GM21786 (cell line): ENCODE measurements around the gene NACC2.

Experiments
- ATAC-seq: cut with Tn5 transposase; IDR thresholded peaks from one replicate; pipeline ENCODE4 v1.9.1; 2021; ENCODE audit not compliant: unreplicated experiment

NACC2 gene

DNA sequence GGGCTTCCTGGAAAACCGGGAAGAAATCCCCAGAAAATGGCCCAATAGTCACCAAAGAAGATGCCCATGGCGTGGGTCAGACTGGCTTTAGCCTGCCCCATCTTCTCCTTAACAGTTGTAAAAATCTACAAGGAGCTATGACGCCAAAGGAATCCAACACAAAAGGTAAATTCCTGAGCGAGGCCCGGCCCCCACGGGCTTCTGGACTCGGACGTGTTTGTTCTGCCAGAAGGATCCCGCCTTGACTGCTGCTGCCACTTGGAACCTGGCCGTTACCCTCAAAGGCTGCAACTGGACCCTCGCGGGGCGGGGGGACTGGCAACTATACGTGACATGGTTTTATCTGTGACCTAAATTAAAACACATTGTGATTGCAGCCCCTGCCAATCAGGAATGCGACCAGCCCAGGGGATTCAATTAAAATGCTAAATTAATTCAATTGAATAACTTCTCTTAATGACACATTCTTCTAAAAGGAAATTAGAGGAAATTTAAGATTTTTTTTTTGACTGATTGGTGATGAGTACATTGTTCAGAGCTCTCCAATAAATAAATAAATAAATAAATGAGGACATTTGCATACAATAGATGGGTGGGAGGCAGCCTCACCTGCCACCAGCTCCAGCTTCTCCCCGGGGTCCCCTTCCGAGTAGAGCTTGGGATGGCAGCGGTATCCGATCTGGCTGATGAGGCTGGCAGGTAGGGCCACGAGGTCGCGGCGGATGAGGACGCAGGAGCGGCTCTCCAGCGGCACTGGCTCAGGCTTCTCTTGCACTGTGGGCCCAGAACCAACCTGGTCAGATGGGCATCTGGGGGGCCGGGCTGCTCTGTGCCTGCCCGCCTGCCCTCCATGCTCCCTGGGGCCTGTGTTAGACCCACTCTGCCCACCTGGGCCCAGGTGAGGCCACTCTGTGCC is 79.2 kb downstream of the NACC2 start:
- no peak for ATAC-seq

DNA sequence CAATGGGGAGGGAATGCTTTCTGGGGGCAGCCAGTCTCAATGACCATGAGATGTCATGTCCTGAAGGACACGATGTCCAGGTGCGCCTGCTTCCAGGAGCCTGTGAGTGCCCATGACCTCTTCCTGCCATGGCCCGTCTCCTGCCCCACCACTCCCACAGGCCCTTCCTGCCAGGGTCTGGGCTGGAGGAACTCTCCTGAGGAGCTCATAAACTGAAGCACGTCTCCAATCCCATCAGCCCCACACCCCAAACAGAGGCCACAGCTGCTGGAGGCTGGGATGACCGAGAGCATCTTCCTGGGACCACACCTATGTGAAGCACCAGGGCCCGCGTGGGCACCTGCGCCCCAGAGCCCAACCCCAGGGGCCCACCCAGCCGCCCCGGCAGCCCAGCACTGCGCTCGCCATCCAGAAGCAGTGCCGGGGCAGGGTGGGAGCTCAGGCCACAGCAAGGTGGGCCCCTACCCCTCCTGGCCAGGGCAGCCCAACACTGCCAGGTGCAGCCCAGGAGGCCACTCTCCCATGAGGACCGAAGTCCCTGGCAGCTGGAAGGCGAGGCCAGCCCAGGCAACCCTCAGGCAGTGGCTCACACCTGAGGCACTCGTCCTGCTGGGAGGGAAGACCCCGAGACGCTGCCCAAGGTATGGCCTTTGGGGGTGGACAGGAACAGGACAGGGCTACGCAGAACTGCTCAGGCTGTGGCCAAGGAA is 80.0 kb downstream of the NACC2 start:
- no peak for ATAC-seq

DNA sequence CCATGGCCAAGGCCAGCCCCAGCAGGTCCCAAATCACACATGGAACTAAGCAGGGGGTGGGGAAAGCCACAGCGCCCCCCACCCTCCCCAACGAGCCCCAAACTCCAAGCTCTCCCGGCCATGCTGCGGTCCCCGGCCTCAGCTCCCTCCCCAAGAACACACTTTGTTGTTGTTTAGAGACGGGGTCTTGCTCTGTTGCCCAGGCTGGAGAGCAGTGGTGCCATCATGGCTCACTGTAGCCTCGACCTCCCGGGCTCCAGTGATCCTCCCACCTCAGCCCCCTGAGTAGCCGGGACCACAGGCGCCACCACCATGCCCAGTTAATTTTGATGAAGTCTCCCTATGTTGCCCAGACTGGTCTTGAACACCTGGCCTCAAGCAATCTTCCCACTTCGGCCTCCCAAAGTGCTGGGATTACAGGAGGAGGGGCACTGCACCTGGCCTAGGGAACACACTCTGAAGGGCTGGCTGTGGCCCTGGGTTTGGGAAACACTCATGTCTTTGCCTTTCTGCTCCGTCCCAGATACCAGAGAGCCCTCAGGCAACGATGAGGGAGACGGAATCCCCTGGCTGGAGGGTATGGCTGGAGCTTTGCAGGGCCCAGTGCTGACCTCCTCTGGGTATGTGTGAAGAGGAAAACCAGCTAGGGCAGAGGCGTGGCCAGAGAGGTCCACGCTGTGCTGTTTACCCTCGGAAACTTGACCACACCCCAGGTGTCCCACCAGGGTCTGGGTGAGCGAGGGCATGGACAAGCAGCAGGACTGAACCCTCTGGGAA is 80.8 kb downstream of the NACC2 start:
- ATAC-seq, result no peak

DNA sequence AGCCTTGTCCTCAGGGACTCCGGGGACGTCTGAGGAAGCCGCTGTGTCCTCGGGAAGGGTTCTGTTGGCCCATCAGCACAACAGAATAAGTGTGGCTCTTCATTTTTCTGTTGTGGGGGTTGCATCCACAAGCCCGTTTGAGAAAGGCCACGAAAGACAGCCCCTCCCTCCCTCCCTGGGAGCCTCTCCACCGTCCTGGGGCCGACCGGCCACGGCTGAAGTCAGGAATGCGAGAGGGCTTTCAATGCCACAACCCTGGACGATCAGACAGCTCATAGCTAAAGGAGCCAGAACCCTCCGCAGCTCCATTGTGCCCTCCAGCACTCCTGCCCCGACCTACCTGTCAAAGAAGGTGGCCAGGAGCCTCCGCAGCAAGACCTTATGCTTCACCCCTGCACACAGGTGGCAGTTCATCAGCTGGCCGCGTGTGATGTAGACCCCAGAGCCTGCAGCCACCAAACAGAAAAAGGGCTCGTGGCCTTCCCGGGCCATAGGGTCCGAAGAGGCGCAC is 81.5 kb downstream of the NACC2 start:
- no peak for ATAC-seq

DNA sequence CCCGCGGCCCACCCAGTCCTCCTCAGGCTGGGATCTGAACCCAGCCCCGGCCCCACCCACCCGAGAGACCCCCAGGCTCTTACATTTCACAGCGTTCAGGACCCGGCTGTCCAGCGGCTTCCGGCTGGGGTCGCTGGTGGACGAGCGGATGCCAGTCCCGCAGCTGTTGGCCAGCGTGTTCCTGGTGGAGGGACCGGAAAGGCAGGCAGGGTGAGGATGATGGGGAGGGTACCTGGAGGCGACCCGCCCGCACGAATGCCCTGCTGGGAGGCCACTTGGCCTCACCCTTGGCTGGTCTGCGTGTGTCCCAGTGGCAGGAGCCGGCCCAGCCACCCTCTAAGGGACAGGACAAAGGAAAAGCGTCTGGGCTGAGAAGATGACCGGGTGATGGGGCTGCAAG is 82.0 kb downstream of the NACC2 start:
- ATAC-seq, result no peak

DNA sequence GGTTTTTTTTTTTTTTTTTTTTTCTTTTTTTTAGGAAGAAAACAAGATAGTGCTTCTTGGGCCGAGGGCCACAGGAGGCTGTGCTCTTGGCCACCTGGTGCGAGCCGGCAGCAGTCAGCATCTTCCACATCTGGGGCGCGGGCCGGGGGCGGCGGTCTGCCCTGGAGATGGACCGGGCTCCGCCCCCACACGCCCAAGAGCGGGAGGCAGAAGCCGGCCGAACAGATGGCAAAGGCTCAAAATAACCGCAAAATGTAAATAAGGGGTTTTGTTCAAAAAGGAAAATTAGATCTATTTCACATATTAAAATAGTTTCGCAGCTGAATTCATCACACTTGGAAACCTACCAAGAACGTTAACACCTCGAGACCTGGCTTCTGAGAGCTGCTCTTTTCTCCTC is 82.4 kb downstream of the NACC2 start:
- no peak for ATAC-seq

DNA sequence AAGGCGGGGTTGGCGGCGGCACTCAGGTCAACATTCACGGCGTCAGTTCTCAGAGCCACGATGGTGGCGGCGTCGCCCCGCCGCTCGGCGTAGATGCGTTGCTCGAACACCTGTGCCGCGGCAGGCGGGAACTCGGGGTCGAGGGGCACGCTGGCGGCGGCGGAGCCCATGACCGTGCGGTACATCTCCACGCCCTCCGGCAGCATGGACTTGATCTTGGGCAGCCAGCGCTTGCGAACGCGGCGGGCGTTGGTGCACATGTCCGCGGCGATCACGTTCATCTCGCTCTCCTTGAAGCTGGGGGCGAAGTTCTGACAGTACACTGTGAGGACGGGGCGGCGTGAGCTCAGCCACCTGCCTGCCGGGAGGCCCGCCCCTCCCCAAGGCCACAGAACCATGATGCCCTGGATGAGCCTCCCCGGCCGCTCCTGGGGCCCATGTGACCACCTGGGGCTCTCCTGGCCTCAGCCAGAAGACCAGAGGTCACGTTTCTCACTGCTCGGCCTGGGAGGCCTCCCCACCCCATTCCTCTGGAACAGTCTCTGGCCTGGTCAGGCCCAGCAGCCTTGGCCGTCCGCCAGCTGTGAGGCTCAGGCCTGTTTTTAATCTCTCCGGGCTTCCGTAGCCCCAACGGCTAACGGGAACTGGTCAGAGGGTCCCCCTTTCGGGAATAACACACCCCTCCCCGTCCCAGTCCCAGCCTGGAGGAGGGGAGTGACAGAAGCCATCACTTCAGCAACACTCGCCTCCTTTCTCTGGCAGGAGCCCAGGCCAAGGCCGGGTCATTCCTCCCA is 83.2 kb downstream of the NACC2 start:
- no peak for ATAC-seq

DNA sequence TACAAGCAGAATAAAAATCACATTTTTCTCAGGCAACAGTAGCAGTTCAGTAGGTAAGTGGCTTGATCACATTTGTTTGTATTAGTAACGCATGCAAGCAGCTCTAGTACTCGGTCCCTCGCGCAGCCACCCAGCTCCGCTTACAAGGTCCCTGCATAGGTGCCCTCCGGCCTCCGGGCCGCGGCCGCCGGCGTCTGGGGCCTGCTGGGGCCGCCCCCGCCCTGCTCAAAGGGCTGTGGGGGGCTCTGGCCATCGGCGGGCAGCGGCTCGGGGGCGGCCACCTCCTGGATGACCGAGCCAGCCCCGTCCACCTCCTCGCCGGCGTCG is 83.8 kb downstream of the NACC2 start:
- no peak for ATAC-seq

DNA sequence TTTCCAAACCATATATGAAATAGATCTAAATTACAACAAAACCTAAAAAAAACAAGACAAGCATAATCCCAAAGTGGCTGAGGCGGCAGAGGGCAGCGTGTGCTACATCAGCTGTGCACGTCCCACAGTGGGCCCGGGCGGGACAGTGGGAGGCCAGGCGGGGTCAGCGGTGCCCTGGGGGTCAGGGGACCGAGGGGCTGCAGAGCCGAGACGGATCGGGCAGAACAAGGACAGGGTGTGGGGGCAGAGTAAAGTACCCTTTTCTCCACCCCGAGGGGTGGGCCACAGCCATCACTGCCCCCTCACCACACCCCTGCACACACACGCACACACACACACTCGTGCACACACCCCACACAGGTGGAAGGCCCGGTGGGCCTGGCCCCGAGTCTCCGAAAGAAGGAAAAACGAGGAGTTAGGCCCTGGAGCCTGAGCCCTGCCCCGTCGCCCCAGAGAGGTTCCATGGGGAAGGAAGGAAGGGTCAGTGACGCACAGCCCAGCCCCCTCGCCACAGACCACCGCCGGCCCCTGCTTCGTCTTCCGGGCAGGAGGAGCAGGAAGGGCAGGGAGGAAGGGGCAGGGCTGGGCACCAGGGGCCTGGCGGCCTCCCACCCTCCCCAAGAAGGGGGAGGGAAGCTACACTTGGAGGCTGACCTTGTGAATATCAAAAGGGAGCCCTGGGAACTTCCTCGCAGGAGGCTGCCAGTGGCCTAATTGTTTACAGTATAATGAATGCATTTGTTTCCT is 84.3 kb downstream of the NACC2 start:
- ATAC-seq, result no peak

DNA sequence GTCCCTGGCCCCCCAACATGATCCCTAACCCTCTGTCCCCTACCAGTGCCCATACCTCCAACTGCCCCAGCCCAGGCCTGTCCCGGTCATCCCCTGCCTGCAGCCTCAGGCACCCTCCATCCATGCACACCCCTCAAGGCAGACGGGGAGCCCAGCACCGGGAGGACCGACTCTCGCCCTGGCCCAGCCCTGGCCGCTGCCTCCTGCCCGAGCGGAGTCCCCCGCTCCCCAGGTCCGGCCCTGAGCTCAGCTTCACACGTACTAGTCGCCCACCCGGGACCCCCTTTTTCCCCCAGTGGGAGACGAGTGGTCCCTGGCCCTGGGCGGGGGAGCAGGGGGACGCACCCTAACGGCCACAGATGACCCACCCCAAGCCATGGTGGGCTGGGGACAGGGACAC is 84.9 kb downstream of the NACC2 start:
- ATAC-seq, result no peak

DNA sequence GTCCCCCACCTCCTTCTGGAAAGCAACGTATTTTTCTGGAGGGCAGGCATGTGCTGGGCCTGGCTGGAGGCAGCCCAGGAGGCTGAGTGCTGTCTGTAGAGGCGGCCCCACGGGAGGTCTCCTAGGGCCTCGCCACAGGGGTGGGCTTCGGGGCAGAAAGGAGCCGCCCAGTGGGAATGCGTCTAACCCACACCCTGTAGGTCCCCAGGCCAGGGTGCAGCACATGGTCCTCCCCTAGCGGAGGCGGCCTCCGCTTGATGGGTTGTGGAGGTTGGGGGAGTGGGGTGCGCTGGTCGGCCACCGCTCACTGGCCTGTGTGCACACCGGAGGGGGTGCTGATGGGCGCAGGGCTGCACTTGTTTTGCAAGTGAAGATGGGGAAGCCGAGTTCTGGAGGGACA is 85.6 kb downstream of the NACC2 start:
- ATAC-seq, result no peak

DNA sequence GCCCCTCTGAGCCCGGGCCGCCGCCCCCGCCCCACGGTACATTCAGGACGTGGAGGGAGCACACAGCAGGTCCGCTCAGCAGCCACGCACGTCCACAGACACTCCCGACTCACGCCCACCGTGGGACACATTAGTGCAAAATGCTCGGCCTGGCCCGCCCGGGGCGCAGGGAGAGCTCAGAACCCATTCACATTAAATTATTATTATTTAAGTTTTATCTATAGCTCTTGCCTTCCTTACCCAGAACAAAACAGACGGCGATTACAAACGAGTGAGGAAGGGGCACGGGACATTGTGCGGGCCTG is 86.4 kb downstream of the NACC2 start:
- ATAC-seq, result no peak

DNA sequence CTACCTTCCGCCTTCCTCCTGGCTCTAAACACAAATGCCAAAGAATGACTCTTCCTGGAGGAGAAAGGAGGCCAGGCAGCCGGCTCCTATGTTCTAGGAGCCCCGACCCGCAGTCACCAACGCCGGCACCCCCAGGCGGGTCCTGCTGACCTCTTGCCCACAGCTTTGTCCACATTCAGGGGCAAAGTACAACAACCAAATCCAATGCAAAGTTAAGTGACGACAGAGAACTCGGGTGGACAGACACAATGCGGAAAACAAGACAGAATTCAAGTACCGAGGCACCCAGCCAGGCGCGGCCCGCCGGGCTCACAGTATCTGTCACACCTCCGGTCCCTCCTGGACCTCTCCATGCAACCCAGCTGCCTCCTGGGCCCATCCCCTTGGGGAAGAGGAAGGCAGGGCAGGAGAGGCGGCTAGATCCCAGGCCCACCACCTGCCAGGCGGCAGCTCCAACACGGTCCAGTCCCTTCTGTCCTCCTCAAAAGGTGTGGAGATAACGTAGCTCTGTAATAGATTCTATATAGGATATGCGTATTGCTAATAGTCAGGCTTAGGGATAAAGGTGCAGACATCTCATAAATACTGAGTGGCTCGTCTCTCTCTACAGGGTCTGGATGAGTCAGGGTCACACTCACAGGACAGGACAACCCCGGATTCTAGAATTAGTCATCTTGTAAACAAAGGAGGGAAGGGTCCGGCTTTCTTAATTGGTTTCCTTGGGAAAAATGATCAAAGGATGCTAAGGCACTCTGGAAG is 87.0 kb downstream of the NACC2 start:
- ATAC-seq, result no peak

DNA sequence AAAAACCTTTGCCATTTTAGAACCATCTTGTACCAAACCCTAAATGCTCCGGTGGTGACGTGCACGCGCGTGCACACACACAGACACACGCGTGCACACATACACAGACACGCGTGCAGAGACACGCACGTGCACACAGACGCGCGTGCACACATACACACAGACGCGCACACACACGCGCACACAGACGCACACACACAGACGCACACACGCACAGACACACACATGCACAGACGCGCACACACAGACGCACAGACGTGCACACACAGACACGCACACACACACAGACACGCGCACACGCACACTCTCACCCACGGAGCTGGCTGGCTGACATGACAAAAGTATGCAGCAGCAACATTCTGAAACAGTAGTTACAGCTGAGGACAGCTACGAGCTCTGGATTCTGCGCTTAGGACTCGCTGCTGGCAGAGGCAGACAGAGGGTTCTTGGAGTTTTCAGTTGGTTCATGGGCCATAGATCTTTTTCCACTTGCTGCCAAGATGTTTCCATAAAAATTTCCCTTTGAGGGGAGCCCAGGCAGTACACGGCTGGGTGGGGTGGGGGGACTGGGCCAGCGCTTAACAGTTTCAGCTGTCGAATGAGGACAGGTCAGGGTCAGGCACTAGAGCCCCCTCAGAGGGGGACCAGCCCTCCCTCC is 87.7 kb downstream of the NACC2 start:
- no peak for ATAC-seq

DNA sequence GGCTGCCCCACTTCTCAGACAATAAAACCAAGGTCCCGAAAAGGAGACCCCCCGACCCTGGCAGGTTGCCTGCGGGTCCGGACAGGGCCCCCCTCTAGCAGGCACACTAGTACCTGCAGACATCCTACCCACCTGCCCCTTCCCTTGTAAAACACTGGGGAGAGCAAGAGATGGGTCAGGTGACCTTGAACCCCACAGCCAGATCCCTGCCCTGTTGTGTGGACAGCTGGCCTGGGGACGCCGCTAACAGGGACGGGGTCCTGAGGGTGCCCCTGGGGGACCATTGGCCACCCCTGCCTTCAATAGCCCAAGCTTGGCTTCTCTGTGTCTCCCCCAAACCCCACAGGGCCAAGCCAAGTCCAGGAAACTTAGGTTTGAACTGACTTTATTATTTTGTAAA is 88.9 kb downstream of the NACC2 start:
- no peak for ATAC-seq

DNA sequence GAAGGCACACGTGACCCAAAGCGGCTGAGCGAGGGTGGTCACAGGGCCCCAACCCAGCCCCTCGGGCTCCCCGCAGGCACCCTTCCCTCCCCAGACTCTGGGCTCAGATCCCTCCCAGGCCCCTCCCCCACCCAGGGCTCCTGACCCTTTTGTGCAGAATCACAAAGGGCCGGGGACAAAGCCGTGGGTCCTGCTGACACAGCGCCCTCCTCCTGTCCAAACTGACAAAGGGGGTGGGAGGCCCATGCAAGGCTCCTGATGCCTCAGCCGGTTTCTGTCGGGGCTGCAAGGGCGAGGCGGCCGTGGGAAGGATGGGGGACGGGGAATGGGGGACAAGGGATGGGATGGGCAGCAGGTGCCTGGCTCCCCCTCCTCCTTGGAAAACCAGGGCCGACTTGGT is 90.4 kb downstream of the NACC2 start:
- ATAC-seq, result no peak

DNA sequence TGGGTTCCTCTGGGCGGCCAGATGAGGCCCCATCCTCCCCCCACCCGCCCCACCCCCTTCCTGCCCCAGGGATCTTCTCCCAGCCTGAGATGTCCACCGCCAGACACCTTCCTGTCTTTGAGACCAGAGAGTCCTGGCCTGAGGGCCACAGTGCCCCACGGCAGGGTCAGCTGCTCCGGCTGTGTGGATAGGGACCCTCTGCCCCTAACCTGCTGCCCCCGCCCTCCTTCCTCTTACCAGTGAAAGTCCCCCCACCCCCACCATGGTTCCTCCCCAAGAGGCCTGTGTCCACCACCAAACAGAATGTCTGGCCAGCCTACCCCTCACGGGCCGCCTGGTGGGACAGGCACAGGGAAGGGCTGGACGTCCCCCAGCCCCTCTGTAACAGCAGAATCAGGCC is 90.9 kb downstream of the NACC2 start:
- no peak for ATAC-seq

DNA sequence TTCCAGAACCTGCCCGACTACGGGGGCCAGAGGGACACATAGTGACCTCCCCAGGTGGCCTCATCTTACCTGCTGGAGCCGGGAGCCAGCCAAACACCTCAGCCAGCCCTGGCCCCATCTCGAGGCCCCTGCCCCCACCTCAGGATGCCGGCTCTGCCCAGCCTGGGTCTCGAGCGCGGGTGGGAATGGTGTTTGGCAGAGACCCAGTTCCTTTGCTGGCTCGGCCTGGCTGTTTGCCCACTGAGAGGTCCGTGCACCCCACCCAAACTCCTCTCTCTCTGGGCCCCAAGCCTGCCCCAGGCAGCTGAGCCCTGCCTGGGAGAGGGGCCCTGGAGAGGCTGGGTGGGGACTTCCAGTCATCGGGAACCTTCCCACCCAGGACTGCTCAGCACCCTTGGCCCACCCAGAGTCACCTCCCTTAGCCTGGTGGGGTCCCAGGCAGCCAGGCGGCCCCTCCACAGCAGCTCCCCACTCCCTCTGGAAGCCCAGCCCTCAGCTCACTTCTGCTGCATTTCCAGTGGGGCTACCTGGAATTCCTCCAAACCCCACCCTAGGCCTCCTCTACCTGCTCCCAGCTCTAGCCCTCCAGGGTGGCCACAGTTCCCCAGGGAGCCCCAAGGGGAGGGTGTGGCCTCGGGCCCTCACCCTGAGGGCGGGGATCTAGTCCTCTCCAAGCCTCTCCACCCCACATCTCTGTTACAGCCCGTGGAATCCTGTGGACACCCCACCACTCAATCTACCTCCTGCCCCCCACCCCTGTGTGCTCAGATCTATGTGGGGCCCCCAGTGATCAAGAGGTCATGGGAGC is 91.5 kb downstream of the NACC2 start:
- ATAC-seq, result no peak
